Measurements from ENCODE around the gene MAGIX.
"Not testable (repeated sequence)": the region's sequence is repeated elsewhere in the genome, so short reads cannot be mapped to it uniquely, and the experiment has no call there.

Gene MAGIX

GRCh38 chrX:49162620-49163019 is at the start of gene MAGIX:
Gene MAGIX, plus strand, starts transcription at chrX:49162758. Its CDS starts 132 bp downstream, at chrX:49162890.
- no peak for DNase-seq

DNA sequence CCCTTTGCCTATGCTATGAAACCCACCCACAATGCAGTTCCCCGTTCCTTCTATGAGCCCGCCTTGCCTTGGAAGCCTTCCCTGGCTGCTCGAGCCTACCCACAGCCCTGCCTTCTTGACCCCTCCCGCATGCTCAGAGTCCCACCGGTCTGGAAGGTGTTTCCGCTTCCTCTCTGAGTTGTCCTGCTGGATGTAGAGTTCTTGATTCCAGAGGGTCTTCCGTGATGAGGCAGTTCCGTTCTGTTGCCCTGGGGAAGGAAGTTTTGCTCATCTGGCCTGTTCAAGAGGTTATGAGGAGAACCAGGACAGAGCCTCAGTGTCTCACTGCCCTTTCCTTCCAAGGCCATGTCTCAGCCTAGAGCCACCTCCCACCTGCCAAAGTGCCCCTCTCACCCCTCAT is 46.5 kb upstream of the MAGIX start:
- DNase-seq: no peak

GRCh38 chrX:49116716-49117115 is 45.8 kb upstream of the MAGIX start:
- DNase-seq: no peak

GRCh38 chrX:49117581-49117980 is 45.0 kb upstream of the MAGIX start:
- no peak for DNase-seq

GRCh38 chrX:49120091-49120490 is 42.5 kb upstream of the MAGIX start:
- DNase-seq: no peak

- DNase-seq: no peak
Measured at GRCh38 chrX:49122499-49122898, 40.1 kb upstream of the MAGIX start.

DNA sequence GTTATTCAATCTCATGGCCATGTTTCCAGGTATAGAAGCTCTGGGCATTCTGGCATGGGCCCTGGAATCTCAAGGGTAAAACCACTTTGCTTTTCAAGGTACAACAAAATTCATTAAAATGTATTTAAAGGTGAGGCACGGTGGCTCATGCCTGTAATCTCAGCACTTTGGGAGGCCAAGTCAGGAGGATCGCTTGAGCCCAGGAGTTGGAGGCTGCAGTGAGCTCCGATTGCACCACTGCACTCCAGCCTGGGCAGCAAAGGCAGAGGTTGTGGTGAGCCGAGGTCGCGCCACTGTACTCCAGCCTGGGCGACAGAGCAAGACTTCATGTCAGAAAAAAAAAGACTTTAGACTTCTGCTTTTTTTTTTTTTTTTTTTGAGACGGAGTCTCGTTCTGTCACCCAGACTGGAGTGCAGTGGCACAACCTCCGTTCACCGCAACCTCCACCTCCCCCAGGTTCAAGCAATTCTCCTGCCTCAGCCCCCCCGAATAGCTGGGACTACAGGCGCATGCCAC is 34.8 kb upstream of the MAGIX start:
- DNase-seq: not testable (repeated sequence)

GRCh38 chrX:49129427-49129826 is 33.1 kb upstream of the MAGIX start:
- no peak for DNase-seq

GRCh38 chrX:49132275-49132674 is 30.3 kb upstream of the MAGIX start:
- DNase-seq: not testable (repeated sequence)

- DNase-seq: no peak
Measured at GRCh38 chrX:49133759-49134158, 28.8 kb upstream of the MAGIX start.

GRCh38 chrX:49137492-49137891 is 25.1 kb upstream of the MAGIX start:
- DNase-seq: no peak

DNA sequence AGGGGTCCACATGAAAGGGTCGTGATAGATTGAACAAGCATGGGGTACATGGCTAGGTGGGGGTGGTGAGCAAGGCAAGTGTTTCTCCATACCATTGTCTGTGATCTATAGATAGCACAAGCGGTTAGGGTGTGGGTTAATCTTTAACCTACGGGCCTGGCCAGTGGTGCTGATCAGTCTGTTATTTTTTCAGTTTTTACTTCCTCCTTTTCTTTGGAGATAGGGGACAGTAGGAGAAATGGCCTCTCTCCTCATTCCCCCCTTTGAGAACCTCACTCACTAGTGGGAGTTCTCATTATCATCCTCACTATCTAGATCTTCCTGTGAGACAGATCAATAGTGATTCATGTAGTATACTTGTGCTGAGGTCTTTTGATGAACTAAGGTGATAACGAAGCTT is 22.8 kb upstream of the MAGIX start:
- no peak for DNase-seq

GRCh38 chrX:49142264-49142663 is 20.3 kb upstream of the MAGIX start:
- not testable (repeated sequence) for DNase-seq

DNA sequence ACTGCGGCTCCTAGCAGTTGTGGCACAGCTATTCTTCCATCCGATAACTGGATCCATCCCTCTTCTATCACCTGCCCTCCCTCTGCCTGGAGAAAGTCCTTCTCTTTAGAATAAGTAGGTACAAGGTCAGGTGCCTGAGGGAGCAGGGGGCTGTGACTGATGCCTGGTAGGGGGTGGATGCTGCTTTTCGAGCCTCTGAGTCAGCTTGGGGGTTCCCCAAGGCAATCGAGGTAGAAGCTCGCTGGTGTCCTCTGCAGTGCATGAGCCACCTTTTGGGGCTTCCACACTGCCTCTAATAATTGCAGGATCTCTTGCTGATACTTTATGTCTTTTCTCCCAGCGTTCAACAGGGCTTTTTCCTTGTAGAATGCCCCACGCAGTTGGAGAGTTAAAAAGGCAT is 19.4 kb upstream of the MAGIX start:
- not testable (repeated sequence) for DNase-seq

- no peak for DNase-seq
Measured at GRCh38 chrX:49147282-49147681, 15.3 kb upstream of the MAGIX start.

- DNase-seq: no peak
Measured at GRCh38 chrX:49147936-49148335, 14.6 kb upstream of the MAGIX start.

DNA sequence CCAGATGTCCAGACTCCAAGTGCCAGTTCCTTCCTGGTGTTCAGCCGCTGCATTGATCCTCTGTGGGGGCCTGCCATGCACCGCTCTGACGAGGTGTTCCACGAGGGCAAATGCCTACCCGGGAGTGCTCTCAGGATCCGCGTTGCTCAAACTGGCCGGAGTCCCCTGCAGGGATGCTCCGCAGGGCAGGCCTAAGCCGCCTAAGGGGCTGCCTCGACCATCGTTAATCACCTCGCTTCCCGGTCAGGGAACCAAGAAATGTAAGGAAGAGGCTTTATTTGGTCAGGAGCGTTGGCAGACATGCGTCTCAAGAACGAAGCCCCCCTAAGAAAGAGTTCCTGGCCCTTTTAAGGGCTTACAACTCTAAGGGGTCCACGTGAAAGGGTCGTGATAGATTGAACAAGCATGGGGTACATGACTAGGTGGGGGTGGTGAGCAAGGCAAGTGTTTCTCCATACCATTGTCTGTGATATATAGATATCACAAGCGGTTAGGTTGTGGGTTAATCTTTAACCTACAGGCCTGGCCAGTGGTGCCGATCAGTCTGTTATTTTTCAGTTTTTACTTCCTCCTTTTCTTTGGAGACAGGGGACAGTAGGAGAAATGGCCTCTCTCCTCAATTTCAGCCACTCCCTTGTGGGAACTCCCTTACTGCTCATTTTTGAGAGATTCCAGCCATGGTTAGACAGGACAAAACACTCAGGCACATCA is 14.0 kb upstream of the MAGIX start:
- not testable (repeated sequence) for DNase-seq

DNA sequence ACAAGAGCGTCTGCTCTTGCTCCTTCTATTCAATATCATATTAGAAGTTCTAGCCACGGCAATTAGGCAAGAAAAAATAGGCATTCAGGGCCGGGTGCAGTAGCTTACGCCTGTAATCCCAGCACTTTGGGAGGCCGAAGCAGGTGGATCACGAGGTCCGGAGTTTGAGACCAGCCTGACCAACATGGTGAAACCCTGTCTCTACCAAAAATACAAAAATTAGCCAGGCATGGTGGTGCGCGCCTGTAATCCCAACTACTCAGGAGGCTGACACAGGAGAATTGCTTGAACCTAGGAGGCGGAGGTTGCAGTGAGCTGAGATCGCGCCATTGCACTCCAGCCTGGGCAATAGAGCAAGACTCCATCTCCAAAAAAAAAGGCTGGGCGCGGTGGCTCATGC is 13.3 kb upstream of the MAGIX start:
- DNase-seq: not testable (repeated sequence)

GRCh38 chrX:49153467-49153866 is 9.1 kb upstream of the MAGIX start:
- DNase-seq: no peak

GRCh38 chrX:49155243-49155899 is 7.2 kb upstream of the MAGIX start:
- peak in 1 of 2 experiments; percentile 7 for DNase-seq

- peak; percentile 78 to 81 for DNase-seq
Measured at GRCh38 chrX:49155900-49156837, 6.4 kb upstream of the MAGIX start.

- no peak for DNase-seq
Measured at GRCh38 chrX:49157194-49157593, 5.4 kb upstream of the MAGIX start.

- DNase-seq: no peak
Measured at GRCh38 chrX:49160908-49161307, 1.6 kb upstream of the MAGIX start.

Data from activated CD4-positive, alpha-beta T cell treated with anti-CD3 and anti-CD28 coated beads, Interleukin-2, amount 50 U/mL, for 4 hours (primary cell).